Naive thymus-derived CD8-positive, alpha-beta T cell (primary cell): ENCODE results near the gene CHD9NB. TPM values are rescaled to one million over a fixed set of nuclear protein-coding genes. Genes with fewer than 3 reads are reported as not detected.
A peak's percentile ranks its signal among the peaks of the same experiment; 100 is the strongest.

ENCODE experiments used
- ATAC-seq, 2 donors: fragments of 150-1000 bp; cut with Tn5 transposase in 1 of 2; sonication (Bioruptor Pico), chemical (Tn5 transposase) in 1 of 2; 1 replicate in 1 of 2; 2 replicates in 1 of 2; pipeline ENCODE4 v1.10.0; 2021; ENCODE audit warnings: mild to moderate bottlenecking in 2 of 2, moderate library complexity in 2 of 2
- POLR2A ChIA-PET: fragments of 350-600 bp; sonication (Branson Sonifier 250); formaldehyde crosslinking; loops from one replicate; lab custom pipeline; 2021; ENCODE audit warnings: antibody characterized with exemption; lab: Charles Lee
- DNase-seq, 10 donors: peaks; one replicate each; pipeline versions ENCODE4 v3.0.0 to v3.0.0-alpha.2; 2020 to 2022
- H3K27ac Mint-ChIP-seq, 10 donors: one replicate each; pipeline ENCODE4 v1.8.0; 2020 to 2022; ENCODE audit warnings: mild to moderate bottlenecking in 10 of 10, mixed read lengths in 10 of 10, moderate library complexity in 4 of 10, inconsistent platforms in 1 of 10
- H3K27me3 Mint-ChIP-seq, 5 donors: one replicate each; pipeline ENCODE4 v1.8.0; 2021 to 2022; ENCODE audit warnings: mixed read lengths in 5 of 5
- H3K36me3 Mint-ChIP-seq, 3 donors: one replicate each; pipeline ENCODE4 v1.8.0; 2020 to 2022; ENCODE audit warnings: mixed read lengths in 3 of 3, mild to moderate bottlenecking in 2 of 3, inconsistent platforms in 1 of 3
- H3K4me1 Mint-ChIP-seq, 4 donors: one replicate each; pipeline ENCODE4 v1.8.0; 2021 to 2022; ENCODE audit warnings: mixed read lengths in 4 of 4
- H3K4me3 Mint-ChIP-seq, 10 donors: one replicate each; pipeline ENCODE4 v1.8.0; 2020 to 2022; ENCODE audit warnings: mild to moderate bottlenecking in 10 of 10, mixed read lengths in 10 of 10, moderate library complexity in 6 of 10, inconsistent platforms in 1 of 10
- H3K9me3 Mint-ChIP-seq, 9 donors: one replicate each; pipeline ENCODE4 v1.8.0; 2020 to 2022; ENCODE audit warnings: mixed read lengths in 9 of 9, mild to moderate bottlenecking in 3 of 9, inconsistent platforms in 1 of 9, moderate library complexity in 1 of 9
- polyA plus RNA-seq, 3 donors: library from polyadenylated mRNA; unstranded; fragments of 300-500 nt; fragmentation: Illumina TruSeq; gene quantifications; one replicate each; pipeline ENCODE4 v1.2.3, GENCODE V29; 2021
- total RNA-seq, 8 experiments: library from RNA in 2 of 8; stranded (reverse) in 2 of 8; gene quantifications; one replicate each; pipeline ENCODE4 v1.2.3 and lab custom pipeline; 2021 to 2026

Gene CHD9NB
- total and polyA plus RNA-seq, 5 experiments from 2014 or later = not detected

DNA sequence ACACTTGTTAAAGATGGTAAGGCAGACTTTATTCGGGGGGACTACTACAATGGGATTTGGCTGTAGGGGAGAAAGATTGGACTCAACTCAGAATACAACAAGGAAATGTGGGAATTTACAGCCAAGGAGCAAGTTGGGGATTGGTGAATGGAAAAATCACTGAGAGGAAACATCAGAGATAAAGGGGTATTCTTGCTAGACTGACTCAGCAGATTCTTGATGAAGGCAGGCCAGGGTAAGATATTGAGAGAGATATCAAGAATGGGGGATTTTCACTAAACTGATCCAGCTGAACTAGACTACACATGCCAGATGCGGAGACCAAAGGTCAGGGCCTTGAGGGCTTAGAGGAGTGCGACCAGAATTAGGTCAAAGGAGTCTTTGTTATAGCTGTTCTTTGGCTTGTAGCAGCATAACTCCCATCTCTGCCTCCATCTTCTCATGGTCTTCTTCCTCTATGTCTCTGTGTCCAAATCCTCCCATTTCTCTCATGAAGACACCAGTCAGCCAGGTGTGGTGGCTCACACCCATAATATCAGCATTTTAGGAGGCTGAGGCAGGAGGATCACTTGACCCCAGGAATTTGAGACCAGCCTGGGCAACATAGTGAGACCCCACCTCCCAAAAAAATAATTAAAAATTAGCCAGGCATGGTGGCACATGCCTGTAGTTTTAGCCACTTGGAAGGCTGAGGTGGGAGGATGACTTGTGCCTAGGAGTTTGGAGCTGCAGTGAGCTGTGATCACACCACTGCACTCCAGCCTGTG lies 17.3 kb downstream of the CHD9NB start:
- peaks cover 0 to 3% (median 0%) of the 10 kb centered on the region in 4 donors for H3K4me1 Mint-ChIP-seq
- no peak overlapping the region for H3K4me3 Mint-ChIP-seq
- no peak for ATAC-seq
- DNase-seq = no peak
- POLR2A ChIA-PET = no interaction called here
- peaks cover 6 to 27% (median 20%) of the 10 kb centered on the region in 5 donors for H3K27me3 Mint-ChIP-seq
- H3K27ac Mint-ChIP-seq = no peak overlapping the region
- H3K9me3 Mint-ChIP-seq = peaks cover 0 to 1% (median 0%) of the 10 kb centered on the region in 9 donors
- H3K36me3 Mint-ChIP-seq = peaks cover 0 to 2% (median 0%) of the 10 kb centered on the region in 3 donors

GRCh38 chr16:53034306-53034705 lies 18.4 kb downstream of the CHD9NB start:
- Mint-ChIP-seq H3K36me3 (peaks cover 0 to 4% (median 2%) of the 10 kb centered on the region in 3 donors), H3K27me3 (peaks cover 6 to 27% (median 20%) of the 10 kb centered on the region in 5 donors), H3K27ac (no peak overlapping the region), H3K4me3 (no peak overlapping the region), H3K4me1 (peaks cover 0 to 3% (median 0%) of the 10 kb centered on the region in 4 donors), H3K9me3 (peaks cover 0 to 1% (median 0%) of the 10 kb centered on the region in 9 donors)
- POLR2A ChIA-PET = no interaction called here
- ATAC-seq (no peak), DNase-seq (no peak)

- H3K9me3 Mint-ChIP-seq = peaks cover 0 to 1% (median 0%) of the 10 kb centered on the region in 9 donors
- peaks cover 0 to 3% (median 0%) of the 10 kb centered on the region in 4 donors for H3K4me1 Mint-ChIP-seq
- peaks cover 4 to 27% (median 20%) of the 10 kb centered on the region in 5 donors for H3K27me3 Mint-ChIP-seq
- no peak for ATAC-seq
- POLR2A ChIA-PET = no interaction called here
- DNase-seq = no peak
- H3K4me3 Mint-ChIP-seq = no peak overlapping the region
- peak overlapping the region in 1 of 10 donors; percentile 9 for H3K27ac Mint-ChIP-seq
- peaks cover 0 to 4% (median 2%) of the 10 kb centered on the region in 3 donors for H3K36me3 Mint-ChIP-seq
These were observed 21.3 kb downstream of the CHD9NB start for GRCh38 chr16:53031323-53031942.

GRCh38 chr16:53029971-53030370 lies 22.7 kb downstream of the CHD9NB start:
- DNase-seq (no peak), ATAC-seq (no peak)
- Mint-ChIP-seq H3K36me3 (peaks cover 0 to 4% (median 2%) of the 10 kb centered on the region in 3 donors), H3K27me3 (peaks cover 6 to 21% (median 14%) of the 10 kb centered on the region in 5 donors), H3K9me3 (peaks cover 0 to 2% (median 0%) of the 10 kb centered on the region in 9 donors), H3K4me3 (no peak overlapping the region), H3K27ac (no peak overlapping the region), H3K4me1 (peaks cover 0 to 3% (median 0%) of the 10 kb centered on the region in 4 donors)
- POLR2A ChIA-PET = no interaction called here

DNA sequence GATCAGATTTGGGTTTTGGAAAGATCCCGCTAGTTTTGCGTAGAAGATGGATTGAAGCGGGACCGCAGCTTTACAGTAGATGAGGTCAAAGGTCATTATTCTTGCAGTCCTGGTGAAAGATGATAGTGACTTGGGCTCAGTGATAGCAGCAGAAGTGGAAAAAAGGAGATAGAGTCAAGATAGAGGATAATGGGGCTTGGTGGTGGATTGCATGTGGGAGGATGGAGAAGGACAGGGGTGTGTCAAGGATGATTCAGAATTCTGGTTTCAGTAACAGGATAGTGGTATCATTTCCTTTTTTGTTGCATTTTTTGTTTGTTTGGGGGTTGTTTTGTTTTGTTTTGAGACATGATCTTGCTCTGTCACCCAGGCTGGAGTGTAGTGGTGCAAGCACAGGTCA lies 28.7 kb downstream of the CHD9NB start:
- H3K27me3 Mint-ChIP-seq = peaks cover 0 to 8% (median 7%) of the 10 kb centered on the region in 5 donors
- no peaks in the 10 kb centered on the region for H3K36me3 Mint-ChIP-seq
- no peaks in the 10 kb centered on the region for H3K4me1 Mint-ChIP-seq
- no peak overlapping the region for H3K27ac Mint-ChIP-seq
- H3K4me3 Mint-ChIP-seq = no peak overlapping the region
- H3K9me3 Mint-ChIP-seq = peaks cover 0 to 2% (median 0%) of the 10 kb centered on the region in 9 donors
- no peak for DNase-seq
- POLR2A ChIA-PET = interaction anchor here (0.7 kb wide), 1 partner anchor 31 kb away, joined by 3 read pairs; no protein-coding TSS in a partner anchor
- no peak for ATAC-seq

- peak in 1 of 10 donors; percentile 0 for DNase-seq
- POLR2A ChIA-PET = no interaction called here
- Mint-ChIP-seq H3K27me3 (peaks cover 0 to 8% (median 5%) of the 10 kb centered on the region in 5 donors), H3K4me1 (no peaks in the 10 kb centered on the region), H3K36me3 (no peaks in the 10 kb centered on the region), H3K4me3 (no peak overlapping the region), H3K9me3 (peaks cover 0 to 2% (median 0%) of the 10 kb centered on the region in 9 donors), H3K27ac (no peak overlapping the region)
- ATAC-seq = no peak
These were observed 30.3 kb downstream of the CHD9NB start for GRCh38 chr16:53022374-53022773.

GRCh38 chr16:53018834-53019416 lies 33.8 kb downstream of the CHD9NB start:
- Mint-ChIP-seq H3K36me3 (no peaks in the 10 kb centered on the region), H3K27me3 (peaks cover 11 to 21% (median 14%) of the 10 kb centered on the region in 5 donors), H3K4me3 (no peak overlapping the region), H3K9me3 (no peaks in the 10 kb centered on the region), H3K4me1 (no peaks in the 10 kb centered on the region), H3K27ac (no peak overlapping the region)
- POLR2A ChIA-PET = no interaction called here
- no peak for DNase-seq
- no peak for ATAC-seq

DNA sequence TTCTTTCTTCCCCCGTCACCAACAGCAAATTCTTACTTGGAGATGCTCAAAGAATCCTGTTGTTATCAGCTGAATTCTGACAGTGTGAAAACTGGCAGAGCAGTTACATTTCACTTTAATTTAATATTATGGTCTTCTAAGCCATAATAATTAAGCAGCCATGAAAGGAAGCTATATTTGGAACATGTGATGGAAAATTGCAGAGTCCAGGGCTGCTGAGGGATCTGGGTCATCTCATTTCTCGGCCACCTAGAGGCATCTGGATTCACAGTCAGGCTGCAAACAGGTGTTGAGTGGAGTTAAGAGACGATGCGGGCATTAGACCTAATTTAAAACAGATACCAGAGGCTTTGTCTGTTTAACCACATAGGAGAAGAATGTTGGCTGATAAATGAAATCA lies 38.4 kb downstream of the CHD9NB start:
- DNase-seq = no peak
- Mint-ChIP-seq H3K27ac (no peak overlapping the region), H3K36me3 (no peaks in the 10 kb centered on the region), H3K4me3 (no peak overlapping the region), H3K4me1 (no peaks in the 10 kb centered on the region), H3K27me3 (peaks cover 14 to 41% (median 23%) of the 10 kb centered on the region in 5 donors), H3K9me3 (peaks cover 0 to 3% (median 0%) of the 10 kb centered on the region in 9 donors)
- POLR2A ChIA-PET = no interaction called here
- no peak for ATAC-seq

DNA sequence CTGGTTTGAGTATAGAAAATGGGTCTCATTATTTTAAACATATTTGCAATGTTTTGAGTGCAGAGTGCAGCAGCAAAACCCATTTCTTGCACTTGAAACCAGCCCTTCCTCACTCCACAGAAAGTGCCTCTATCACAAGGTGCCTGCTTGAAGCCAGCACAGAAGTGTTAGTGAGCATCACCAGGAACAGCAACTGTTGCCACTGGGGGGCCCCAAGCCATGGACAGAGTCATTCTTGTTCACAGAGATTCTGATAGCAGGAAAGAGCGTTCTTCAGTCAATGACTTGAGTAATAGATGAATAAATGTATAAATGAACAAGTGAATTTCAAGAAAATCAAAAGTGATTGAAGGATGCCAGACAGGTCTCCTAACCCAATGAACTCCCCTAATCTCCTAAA lies 45.6 kb downstream of the CHD9NB start:
- POLR2A ChIA-PET = no interaction called here
- H3K36me3 Mint-ChIP-seq = no peaks in the 10 kb centered on the region

DNA sequence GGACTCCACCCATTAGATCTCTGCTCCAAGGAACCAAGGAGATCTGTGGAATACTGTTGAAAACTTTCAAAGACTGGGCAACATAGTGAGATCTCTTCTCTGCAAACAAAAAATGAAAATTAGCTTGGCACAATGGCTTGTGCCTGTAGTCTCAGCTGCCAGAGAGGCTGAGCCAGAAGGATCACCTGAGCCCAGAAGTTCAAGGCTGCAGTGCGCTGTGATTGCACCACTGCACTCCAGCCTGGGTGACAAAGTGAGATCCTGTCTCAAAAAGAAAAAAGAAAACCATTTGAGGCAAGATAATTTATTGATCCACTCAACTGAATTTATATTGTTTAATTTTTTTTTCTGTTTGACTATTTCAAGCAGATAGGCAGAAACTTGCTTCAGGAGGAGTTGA lies 54.8 kb downstream of the CHD9NB start:
- no peak for ATAC-seq
- no peak overlapping the region for H3K4me3 Mint-ChIP-seq
- peaks cover 0 to 5% (median 0%) of the 10 kb centered on the region in 3 donors for H3K36me3 Mint-ChIP-seq
- H3K27me3 Mint-ChIP-seq = peaks cover 2 to 17% (median 9%) of the 10 kb centered on the region in 5 donors
- POLR2A ChIA-PET = no interaction called here
- no peak overlapping the region for H3K27ac Mint-ChIP-seq
- no peak for DNase-seq
- H3K4me1 Mint-ChIP-seq = no peaks in the 10 kb centered on the region
- peaks cover 0 to 19% (median 0%) of the 10 kb centered on the region in 9 donors for H3K9me3 Mint-ChIP-seq

More for the DNA sequence above, 45.6 kb downstream of the CHD9NB start:
- H3K4me3 Mint-ChIP-seq = no peak overlapping the region
- DNase-seq (no peak), ATAC-seq (no peak)
- H3K9me3 Mint-ChIP-seq = peaks cover 0 to 9% (median 0%) of the 10 kb centered on the region in 9 donors
- H3K4me1 Mint-ChIP-seq = no peaks in the 10 kb centered on the region
- no peak overlapping the region for H3K27ac Mint-ChIP-seq
- peaks cover 12 to 31% (median 24%) of the 10 kb centered on the region in 5 donors for H3K27me3 Mint-ChIP-seq

DNA sequence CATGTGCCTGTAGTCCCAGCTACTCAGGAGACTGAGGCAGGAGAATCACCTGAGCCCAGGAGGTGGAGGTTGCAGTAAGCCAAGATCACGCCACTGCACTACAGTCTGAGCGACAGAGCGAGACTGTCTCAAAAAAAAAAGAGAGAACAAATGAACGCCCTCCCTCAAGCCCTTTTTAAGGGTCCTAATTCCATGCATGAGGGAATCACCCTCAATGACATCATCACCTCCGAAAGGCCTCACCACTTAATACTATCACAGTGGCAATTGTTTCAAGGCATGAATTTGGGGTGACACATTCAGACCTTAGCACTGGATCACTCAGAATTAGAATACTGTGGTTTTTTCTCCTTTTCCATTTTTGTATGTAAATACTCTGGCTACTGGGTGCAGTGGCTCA lies 57.8 kb downstream of the CHD9NB start:
- H3K27ac Mint-ChIP-seq = no peak overlapping the region
- no peaks in the 10 kb centered on the region for H3K4me1 Mint-ChIP-seq
- ATAC-seq (no peak), DNase-seq (no peak)
- POLR2A ChIA-PET = no interaction called here
- peaks cover 0 to 11% (median 0%) of the 10 kb centered on the region in 9 donors for H3K9me3 Mint-ChIP-seq
- H3K27me3 Mint-ChIP-seq = peaks cover 4 to 13% (median 6%) of the 10 kb centered on the region in 5 donors
- H3K4me3 Mint-ChIP-seq = no peak overlapping the region
- H3K36me3 Mint-ChIP-seq = no peaks in the 10 kb centered on the region

- POLR2A ChIA-PET = no interaction called here
- Mint-ChIP-seq H3K27ac (no peak overlapping the region), H3K9me3 (peaks cover 0 to 3% (median 0%) of the 10 kb centered on the region in 9 donors), H3K36me3 (no peaks in the 10 kb centered on the region), H3K4me3 (no peak overlapping the region), H3K4me1 (no peaks in the 10 kb centered on the region), H3K27me3 (peaks cover 4 to 21% (median 11%) of the 10 kb centered on the region in 5 donors)
- DNase-seq (no peak), ATAC-seq (no peak)
These were observed 59.5 kb downstream of the CHD9NB start for GRCh38 chr16:52993179-52993578.
